NCI-H1417 (cell line): ENCODE results near the gene LLGL1.

ENCODE experiments used
- DNase-seq, 3 experiments: peaks; one replicate each; lab custom pipeline; 2025; lab: John Stamatoyannopoulos, UW

The LLGL1 gene

GRCh38 chr17:18270046-18270931 lies 44.9 kb downstream of the LLGL1 start:
- DNase-seq, result no peak

GRCh38 chr17:18277076-18277475 lies 51.6 kb downstream of the LLGL1 start:
- DNase-seq, result no peak

DNA sequence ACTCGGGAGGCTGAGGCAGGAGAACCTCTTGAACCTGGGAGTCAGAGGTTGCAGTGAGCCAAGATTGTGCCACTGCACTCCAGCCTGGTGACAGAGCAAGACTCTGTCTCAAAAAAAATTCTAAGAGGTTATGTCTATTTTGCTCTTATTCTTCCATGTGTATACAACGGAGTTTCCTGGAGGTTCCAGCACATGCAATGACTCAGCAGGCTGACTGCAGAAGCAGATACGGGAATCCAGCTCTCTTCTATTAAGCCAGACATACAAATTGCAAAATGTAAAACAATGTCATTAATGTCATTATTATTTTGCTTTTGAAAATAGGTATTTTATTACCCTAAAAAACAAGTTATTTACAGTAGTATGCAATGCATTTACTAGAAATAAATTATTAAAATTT lies 53.4 kb downstream of the LLGL1 start:
- no peak for DNase-seq

DNA sequence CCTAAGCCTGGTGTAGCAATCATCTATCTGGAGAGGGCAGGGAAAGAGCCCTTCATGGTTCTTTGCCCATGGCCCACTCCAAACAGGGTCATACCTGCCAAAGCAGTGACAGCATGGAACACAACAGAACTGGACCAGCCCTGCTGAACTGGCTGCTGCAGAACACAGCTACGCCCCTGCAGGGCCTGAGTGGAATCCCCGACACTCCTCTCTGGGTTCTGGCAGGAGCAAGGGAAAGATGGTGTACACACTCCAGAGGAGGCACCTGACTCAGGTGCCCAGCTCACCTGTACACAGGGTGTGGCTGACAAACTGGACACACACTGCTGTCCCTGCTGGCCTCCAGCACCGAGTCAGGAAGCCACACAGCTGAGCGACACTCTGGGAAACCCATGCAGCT lies 54.8 kb downstream of the LLGL1 start:
- no peak for DNase-seq

GRCh38 chr17:18280766-18281371 lies 55.4 kb downstream of the LLGL1 start:
- DNase-seq, result no peak

GRCh38 chr17:18281788-18282187 lies 56.4 kb downstream of the LLGL1 start:
- DNase-seq, result no peak

DNA sequence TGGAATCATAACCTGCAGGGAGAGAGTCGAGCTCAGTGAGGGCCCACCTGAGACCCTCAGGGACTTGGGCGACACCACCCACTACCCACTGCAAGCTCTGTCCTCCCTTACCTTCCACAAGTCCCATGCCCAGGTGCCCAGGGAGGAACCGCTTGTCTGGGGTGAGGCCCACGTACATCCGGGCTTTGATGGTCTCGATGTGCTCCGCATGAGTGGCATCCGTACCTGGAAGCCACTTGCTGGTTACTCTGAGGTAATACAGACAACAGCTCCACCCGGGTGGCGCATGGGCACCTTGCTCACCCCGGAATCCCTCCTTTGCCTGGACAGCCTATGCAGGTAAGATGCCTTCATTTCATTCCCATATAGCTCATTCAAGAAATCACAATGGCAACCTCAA lies 59.9 kb downstream of the LLGL1 start:
- no peak for DNase-seq

GRCh38 chr17:18291718-18292540 lies 66.5 kb downstream of the LLGL1 start:
- DNase-seq, result no peak
